B cell (primary cell): ENCODE measurements around the gene MCTP1.

ENCODE experiments used
- EZH2 ChIP-seq: IDR thresholded peaks from 2 replicates; pipeline ENCODE4 v1.6.1; 2012; ENCODE audit warnings: borderline replicate concordance, low read depth, mild to moderate bottlenecking, moderate library complexity, low read length; ENCODE audit not compliant: insufficient read depth, poor library complexity, severe bottlenecking
- TF ChIP-seq, protein P1 (sequence below): fragments of 200-600 bp; IDR thresholded peaks from one replicate; pipeline ENCODE4 v1.8.0; 2022; ENCODE audit warnings: antibody characterized with exemption, mild to moderate bottlenecking

DNA sequence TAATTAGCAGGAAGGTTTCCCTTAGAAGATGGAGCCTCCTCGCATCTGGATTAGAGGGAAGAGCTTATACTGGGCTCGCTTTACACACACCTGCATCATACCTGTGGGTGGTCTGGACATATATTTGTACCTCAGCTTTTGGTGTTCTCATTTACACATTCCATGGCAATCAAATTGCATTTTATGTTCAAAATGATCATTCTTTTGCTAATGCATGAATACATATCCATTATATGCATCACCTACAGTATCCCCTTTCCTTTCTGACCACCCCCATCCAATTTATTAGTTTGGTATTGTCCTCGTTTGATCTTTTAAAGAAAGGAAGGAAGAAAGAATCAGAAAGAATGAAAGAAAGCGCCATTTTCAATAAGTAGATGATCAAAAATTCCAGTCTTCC is 415.0 kb downstream of the MCTP1 start:
- TF ChIP-seq EZH2: no peak
- TF ChIP-seq, protein P1, sequence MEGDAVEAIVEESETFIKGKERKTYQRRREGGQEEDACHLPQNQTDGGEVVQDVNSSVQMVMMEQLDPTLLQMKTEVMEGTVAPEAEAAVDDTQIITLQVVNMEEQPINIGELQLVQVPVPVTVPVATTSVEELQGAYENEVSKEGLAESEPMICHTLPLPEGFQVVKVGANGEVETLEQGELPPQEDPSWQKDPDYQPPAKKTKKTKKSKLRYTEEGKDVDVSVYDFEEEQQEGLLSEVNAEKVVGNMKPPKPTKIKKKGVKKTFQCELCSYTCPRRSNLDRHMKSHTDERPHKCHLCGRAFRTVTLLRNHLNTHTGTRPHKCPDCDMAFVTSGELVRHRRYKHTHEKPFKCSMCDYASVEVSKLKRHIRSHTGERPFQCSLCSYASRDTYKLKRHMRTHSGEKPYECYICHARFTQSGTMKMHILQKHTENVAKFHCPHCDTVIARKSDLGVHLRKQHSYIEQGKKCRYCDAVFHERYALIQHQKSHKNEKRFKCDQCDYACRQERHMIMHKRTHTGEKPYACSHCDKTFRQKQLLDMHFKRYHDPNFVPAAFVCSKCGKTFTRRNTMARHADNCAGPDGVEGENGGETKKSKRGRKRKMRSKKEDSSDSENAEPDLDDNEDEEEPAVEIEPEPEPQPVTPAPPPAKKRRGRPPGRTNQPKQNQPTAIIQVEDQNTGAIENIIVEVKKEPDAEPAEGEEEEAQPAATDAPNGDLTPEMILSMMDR: no peak
